Middle frontal gyrus (tissue), 1 donor: ENCODE results near the gene VWA5B1.

ENCODE experiments used
- DNase-seq: peaks from one replicate; pipeline ENCODE4 v3.0.0-alpha.2; 2015; ENCODE audit warnings: low spot score; ENCODE audit errors: extremely low spot score

VWA5B1 gene

GRCh38 chr1:20345419-20345818, 54.7 kb downstream of the VWA5B1 start:
- DNase-seq, result no peak

- no peak for DNase-seq
Measured at GRCh38 chr1:20346433-20346832, 55.8 kb downstream of the VWA5B1 start.

- DNase-seq, result no peak
Measured at GRCh38 chr1:20347699-20348098, 57.0 kb downstream of the VWA5B1 start.

GRCh38 chr1:20348326-20348915, 57.7 kb downstream of the VWA5B1 start:
- DNase-seq, result no peak

GRCh38 chr1:20349561-20349960, 58.9 kb downstream of the VWA5B1 start:
- no peak for DNase-seq

GRCh38 chr1:20349971-20350370, 59.3 kb downstream of the VWA5B1 start:
- DNase-seq, result no peak

GRCh38 chr1:20350421-20350820, 59.7 kb downstream of the VWA5B1 start:
- no peak for DNase-seq

GRCh38 chr1:20351911-20352701, 61.4 kb downstream of the VWA5B1 start:
- no peak for DNase-seq

- DNase-seq, result no peak
Measured at GRCh38 chr1:20353836-20354235, 63.2 kb downstream of the VWA5B1 start.

- no peak for DNase-seq
Measured at GRCh38 chr1:20354610-20355009, 63.9 kb downstream of the VWA5B1 start.

- no peak for DNase-seq
Measured at GRCh38 chr1:20355101-20355827, 64.6 kb downstream of the VWA5B1 start.

GRCh38 chr1:20355828-20356735, 65.4 kb downstream of the VWA5B1 start:
- DNase-seq, result no peak

- no peak for DNase-seq
Measured at GRCh38 chr1:20356850-20357459, 66.3 kb downstream of the VWA5B1 start.

GRCh38 chr1:20357796-20358195, 67.1 kb downstream of the VWA5B1 start:
- DNase-seq, result no peak

- DNase-seq, result no peak
Measured at GRCh38 chr1:20358761-20359263, 68.1 kb downstream of the VWA5B1 start.

- DNase-seq, result no peak
Measured at GRCh38 chr1:20359451-20360330, 69.0 kb downstream of the VWA5B1 start.

- no peak for DNase-seq
Measured at GRCh38 chr1:20361401-20361800, 70.7 kb downstream of the VWA5B1 start.

- peak; percentile 62 for DNase-seq
Measured at GRCh38 chr1:20361805-20362381, 71.2 kb downstream of the VWA5B1 start.

GRCh38 chr1:20362856-20363255, 72.2 kb downstream of the VWA5B1 start:
- no peak for DNase-seq
